Vagina (tissue), 2 donors: Measurements from ENCODE around the gene INF2.

Source experiments
- POLR2A ChIP-seq, 2 donors: fragments of 450-650 bp; IDR thresholded peaks; one replicate each; pipeline ENCODE4 v1.6.1; 2017; ENCODE audit warnings: antibody characterized with exemption in 2 of 2, mild to moderate bottlenecking in 2 of 2, moderate library complexity in 2 of 2
- TF ChIP-seq, protein P1 (sequence below), 3 experiments: fragments of 450-650 bp in 2 of 3; fragments of 200-600 bp in 1 of 3; sonication (generic) in 1 of 3; IDR thresholded peaks; one replicate each; pipeline ENCODE4 v1.5.1; 2017 to 2019; ENCODE audit warnings: antibody characterized with exemption in 3 of 3, mild to moderate bottlenecking in 2 of 3, moderate library complexity in 2 of 3

DNA sequence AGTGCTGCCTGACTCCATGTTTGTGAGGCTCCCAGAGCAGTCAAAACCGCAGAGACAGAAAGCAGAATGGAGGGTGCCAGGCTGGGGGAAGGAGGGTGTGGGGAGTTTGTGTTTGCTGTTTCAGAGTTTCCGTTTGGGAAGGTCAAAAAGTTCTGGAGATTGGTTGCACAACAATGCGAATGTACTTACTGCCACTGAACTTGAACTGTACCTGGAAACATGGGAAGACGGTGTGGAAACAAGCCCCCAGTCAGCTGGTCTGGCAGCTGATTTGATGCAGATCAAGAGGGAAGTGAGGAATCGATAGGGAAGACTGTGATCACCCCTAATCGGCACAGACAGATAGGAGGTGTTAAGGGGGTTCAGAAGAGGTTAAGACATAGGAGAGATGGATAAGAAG lies 35.3 kb upstream of the INF2 start:
- TF ChIP-seq, protein P1, sequence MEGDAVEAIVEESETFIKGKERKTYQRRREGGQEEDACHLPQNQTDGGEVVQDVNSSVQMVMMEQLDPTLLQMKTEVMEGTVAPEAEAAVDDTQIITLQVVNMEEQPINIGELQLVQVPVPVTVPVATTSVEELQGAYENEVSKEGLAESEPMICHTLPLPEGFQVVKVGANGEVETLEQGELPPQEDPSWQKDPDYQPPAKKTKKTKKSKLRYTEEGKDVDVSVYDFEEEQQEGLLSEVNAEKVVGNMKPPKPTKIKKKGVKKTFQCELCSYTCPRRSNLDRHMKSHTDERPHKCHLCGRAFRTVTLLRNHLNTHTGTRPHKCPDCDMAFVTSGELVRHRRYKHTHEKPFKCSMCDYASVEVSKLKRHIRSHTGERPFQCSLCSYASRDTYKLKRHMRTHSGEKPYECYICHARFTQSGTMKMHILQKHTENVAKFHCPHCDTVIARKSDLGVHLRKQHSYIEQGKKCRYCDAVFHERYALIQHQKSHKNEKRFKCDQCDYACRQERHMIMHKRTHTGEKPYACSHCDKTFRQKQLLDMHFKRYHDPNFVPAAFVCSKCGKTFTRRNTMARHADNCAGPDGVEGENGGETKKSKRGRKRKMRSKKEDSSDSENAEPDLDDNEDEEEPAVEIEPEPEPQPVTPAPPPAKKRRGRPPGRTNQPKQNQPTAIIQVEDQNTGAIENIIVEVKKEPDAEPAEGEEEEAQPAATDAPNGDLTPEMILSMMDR (IDR thresholded peaks at IDR 0.05): no peak
- no peak for TF ChIP-seq POLR2A (IDR thresholded peaks at IDR 0.05)
